Suppressor macrophage treated with lipopolysaccharide for 1 hour (primary cell): ENCODE data around the gene MGLL.
"Not testable (repeated sequence)": the region's sequence is repeated elsewhere in the genome, so short reads cannot be mapped to it uniquely, and the experiment has no call there.

Experiments used
- DNase-seq, 3 donors: peaks; one replicate each; pipeline ENCODE4 v3.0.0-alpha.2; 2020 to 2022

MGLL gene

DNA sequence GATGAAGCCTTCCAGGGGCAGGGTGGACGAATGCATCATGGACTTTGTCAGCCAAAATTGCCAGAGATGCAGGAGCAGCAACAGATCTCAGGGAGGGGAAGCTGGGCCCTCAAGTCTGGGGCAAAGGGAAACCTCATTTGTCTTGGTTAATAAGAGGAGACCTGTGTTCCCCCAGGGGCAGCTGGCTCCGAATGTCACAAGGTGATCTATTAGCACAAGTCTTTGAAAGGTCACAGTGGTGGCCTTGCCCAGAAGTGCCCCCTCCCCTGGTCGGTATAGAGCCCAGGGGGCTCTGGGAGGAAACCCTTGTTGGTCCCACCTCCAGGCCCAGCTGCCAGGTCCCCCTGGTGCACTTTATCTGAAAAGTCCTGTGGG lies 103.4 kb downstream of the MGLL start:
- DNase-seq, result no peak

GRCh38 chr3:127718245-127718915 lies 103.9 kb downstream of the MGLL start:
- no peak for DNase-seq

DNA sequence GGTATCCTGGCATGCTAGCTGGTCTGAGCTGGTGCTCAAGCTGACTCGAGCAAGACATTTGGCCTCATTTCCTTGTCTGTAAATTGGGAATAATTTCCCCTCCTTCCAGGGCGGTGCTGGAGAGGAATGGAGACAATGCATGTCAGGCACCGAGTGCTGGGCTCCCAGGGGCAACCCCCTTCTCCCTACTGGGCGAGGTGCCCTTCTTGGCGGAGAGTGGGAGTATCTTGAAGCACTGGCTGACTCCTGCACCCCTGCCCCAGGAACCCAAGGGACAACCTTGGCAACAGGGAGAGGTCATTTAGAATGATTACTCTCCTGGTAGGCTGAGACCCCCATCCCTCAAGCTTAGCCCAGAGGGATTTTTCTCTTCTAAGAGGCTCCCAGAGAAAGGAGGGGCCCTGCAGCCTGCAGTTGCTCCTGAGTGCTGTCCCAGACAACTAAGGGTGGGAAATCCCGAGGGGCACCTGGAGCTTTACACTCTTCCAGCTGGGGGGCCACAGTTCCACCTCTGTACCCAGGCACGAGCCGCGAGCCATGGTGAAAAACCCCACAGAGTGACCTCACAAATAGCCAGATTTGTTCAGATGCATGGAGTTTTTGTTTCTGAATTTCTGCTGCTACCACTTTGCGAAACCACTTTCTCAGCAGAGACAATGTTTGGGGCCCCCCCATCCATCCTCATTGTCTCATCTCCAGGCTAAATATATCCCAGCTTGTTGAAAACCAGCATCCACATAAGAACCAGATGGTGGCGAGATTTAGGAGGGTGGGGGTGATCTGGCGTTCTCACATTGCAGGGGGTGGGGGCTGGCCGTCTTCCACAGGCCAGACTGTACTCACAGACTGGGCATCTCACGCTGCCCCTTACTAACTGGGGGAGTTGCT lies 104.7 kb downstream of the MGLL start:
- DNase-seq, result no peak

DNA sequence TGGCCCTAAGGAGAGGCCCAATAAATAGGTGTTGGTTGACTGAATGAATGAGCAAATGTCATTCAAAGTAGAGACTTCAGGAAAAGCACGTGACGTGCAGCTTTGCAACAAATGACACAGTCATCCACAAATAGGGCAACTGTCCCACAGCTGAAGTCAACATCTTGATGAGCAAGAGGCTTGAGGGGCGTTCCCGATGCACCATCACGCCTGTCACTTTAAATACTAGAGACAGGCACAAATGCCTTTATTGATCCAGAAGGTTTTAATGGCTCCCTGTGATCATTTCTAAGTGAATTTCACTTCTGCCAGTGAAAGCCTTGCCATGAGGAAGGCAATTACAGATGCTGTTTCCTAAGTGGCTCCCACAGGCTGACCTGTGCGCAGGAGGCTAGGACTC lies 105.9 kb downstream of the MGLL start:
- DNase-seq, result peak; percentile 47 to 59 (median 52)

DNA sequence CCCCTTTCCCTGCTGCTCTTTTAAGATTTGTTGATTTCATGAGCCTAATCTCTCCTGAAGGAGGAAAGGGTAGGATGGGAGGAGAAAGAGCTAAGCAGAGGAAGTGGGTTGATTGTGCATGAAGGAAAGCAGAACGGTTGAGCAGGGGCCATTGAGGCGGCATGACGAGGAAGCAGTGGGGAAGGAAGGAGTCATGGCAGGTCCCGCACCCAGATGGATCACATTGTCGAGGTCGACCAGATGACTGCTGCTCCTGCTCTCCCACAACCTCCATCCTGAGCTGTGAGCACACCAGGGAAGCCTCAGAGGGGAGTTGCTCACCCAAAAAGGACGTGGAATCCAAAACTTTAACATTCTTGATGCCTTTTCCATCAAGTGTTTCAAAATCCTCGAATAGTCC lies 106.8 kb downstream of the MGLL start:
- peak; percentile 51 to 63 (median 52) for DNase-seq

GRCh38 chr3:127714866-127715265 lies 107.4 kb downstream of the MGLL start:
- no peak for DNase-seq

- no peak for DNase-seq
Observed at GRCh38 chr3:127714125-127714571, 108.2 kb downstream of the MGLL start.

DNA sequence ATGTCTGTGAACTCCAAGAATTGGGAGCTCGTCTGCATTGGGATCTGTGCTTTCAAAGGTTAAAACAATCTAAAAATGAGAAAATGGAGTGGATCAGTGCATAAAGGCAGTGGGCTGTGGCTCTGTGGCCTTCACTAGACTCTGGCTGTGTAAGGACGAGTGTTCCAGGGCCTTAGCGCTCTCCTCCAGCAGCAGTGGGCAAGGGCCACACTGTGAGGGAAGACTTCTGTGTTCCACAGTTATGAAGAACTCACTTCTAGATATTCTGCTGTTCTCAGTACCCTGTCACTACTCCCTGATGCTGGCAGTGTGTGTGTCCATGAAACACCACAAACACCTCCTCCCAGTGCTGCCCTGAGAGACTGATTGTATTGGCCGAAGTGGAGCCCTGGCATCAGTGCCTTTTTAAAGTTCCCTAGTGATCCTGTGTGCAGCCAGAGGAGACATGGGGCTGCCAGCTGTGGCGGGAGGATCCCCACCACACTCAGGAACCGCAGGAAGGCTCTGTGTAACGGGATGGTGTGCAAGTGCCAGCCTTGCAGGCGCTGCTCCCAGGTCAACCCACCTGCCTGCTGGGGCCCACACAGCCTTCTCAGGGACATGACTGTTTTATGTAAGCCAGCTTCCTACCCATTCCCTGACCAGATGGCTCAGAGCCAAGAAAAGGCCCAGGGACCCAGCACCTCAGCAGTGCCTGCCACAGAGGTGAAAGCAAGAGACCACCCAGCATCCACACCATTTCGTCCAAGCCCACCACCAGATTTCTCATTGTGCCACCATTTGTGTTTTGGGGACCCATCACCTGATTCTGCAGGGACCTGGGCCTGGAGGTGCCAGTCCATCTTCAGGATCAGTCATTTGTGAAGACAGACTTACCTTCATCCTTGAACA lies 109.2 kb downstream of the MGLL start:
- no peak for DNase-seq

DNA sequence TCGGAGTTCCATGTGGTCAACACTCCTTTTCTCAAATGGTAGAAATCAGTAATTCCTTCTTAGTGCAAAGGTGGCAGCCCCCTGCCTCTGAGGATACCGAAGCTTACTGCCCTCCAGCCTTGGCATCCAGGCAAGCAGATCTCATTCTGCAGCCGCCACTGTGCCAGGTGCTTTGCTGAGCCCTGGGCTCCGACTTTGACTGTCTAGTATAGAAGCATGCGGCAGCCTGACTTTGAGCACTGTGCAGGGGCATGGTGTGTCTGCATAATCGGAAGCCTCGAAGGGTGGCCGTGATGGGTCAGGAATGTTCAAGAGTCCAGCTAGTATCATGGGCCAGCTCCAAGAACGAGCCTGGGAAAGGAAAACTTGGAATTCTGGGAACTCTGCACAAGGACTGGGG lies 109.9 kb downstream of the MGLL start:
- DNase-seq, result no peak

DNA sequence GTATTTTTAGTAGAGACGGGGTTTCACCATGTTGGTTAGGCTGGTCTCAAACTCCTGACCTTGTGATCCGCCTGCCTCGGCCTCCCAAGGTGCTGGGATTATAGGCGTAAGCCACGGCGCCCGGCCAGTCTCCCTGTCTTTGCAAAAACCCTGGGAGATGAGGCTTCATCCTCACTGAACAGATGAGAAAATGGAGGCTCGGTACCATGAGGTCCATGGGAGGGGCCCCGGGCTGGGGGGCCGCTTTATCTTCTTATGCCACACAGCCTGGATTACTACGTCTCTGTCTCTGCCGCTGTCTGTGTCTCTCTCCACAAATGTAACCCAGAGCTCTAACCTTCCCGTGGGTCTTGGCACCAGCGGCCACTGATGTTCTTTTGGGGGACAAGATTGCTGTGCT lies 110.4 kb downstream of the MGLL start:
- DNase-seq, result no peak

DNA sequence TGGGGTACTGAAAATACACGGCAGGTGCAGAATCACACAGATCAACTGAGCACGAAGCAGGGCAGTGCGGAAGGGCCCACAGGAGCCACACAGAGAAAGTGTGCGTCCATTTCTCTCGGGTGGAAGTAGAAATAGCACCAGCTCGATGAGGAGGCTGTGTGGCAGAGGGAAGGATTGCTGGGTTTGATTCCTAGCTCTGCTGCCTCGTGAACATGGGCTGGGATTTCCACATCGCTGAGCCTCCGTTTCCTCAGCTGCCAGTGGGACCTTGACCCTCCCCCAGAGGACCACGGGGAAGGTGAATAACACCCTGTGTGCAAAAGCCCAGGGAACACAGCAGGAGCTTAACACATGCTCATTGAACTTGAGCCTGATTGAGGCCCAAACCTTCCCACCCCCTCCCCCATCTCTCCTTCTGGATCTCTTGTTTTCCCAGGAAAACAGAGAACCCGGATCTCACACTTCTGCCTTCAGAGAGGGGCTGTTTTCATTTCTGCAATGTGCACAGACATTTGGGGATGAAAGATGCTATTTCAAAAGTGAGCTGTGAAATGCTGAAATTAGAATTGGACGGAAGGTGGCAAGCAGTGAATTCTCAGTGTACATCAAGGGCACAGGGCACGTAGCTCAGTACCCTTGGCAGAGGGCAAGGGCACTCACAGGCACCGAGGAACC lies 111.2 kb downstream of the MGLL start:
- no peak for DNase-seq

DNA sequence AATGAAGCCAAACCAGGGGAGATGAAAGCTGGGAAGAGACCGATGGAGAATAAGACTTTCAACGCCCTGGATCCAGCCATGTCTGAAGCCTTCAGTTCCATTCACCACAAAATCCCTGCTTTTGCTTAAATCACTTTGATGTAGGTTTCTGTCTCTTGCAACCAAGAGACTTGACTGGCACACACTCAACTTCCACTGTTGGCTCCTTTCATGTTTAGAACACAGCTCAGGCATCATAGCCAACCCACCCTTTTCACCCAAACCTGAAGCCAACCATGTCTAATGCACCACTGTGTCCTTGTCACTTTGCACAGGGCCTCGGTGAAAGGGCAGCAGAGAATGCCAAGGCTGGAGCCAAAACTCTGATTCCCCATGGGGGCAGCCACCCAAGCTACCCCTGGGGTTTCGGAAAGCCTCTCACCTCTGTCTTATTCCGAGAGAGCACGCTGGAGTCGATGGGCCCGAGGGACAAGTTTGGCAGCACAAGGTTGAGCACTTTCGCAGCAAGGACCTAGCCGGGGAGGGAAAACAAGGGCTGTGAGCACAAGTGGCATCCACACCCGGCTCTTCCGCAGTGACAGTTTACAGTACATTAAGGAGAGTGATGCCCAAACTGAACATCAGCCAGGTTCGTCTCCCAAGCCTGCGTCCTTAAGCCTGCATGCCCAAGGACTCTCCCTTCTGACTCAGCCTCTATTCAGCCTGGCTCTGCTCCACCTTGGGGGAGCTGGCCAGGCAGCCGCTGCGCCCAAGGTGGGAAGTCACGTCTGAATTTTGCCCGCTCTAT lies 112.0 kb downstream of the MGLL start:
- no peak for DNase-seq

- no peak for DNase-seq
Observed at GRCh38 chr3:127709320-127710060, 112.8 kb downstream of the MGLL start.

DNA sequence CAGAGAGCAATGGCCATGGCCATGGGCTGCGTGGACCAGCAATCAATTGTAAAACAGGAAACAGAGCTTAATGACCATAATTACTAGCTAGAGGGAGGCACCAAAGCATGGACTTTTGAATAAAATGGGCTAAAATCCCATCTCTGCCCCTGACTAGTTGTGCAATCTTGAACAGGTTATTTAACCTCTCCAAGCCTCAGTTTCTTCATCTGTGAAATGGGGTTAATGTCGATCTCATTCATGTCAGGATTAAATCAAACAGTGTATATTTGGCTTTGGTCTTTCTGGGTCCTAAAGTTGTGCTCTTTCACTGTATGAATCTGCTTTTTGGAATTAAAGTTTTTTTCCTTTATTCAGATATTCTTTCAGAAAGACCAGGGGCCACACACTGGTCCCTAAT lies 113.5 kb downstream of the MGLL start:
- DNase-seq, result no peak

DNA sequence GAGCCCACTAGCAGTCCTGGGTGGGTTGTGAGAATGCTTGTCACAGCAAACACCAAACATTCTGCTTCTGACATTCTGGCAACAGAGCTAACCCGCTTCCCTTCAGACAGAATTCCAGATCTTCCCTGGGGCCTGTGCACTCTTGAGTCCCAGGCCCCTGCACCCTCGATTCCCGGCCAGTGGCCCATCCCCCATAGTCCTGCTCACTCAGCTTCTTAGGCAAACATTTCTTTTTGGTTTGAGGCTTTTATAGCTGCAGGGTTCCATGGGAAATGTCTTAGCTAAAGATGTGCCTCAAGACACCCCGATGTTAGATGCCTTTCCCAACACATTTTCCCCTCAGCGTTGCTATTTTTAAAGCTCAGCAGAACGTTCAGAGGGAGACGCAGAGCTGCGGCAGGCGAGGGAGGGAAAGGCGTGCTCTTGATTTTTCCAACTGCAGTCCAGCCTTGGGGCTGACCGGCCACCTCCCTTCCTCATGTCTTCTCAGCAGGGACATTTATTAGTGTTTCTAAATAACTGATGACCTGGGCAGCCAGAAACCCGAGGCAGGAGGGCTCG lies 114.4 kb downstream of the MGLL start:
- DNase-seq, result no peak

DNA sequence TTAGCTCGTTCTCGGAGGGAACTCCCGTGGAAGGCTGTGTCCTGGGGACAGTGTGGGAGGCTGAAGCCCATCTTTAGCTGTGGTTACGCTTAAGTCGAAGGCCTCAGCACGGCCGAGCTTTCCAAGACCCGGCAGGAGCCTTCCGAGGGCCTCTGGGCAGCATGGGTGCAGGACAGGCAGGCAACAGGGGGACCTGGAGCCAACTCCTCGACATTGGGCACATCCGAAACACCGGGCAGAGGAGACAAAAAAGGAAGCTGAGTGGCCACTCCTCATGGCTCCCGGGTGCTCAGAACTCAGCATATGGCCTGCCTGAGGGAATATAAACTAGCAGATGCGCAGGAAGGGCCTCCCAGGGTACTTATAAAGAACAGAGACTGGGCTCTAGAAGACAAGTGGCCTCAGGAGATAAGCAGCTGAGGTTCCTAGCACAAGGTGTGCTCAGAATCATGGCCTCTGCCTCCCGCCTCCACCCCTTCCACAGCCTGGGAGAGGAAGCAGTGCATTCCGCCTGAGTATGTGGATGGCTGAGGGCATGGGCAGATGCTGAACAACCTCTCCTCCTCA lies 115.4 kb downstream of the MGLL start:
- no peak for DNase-seq

DNA sequence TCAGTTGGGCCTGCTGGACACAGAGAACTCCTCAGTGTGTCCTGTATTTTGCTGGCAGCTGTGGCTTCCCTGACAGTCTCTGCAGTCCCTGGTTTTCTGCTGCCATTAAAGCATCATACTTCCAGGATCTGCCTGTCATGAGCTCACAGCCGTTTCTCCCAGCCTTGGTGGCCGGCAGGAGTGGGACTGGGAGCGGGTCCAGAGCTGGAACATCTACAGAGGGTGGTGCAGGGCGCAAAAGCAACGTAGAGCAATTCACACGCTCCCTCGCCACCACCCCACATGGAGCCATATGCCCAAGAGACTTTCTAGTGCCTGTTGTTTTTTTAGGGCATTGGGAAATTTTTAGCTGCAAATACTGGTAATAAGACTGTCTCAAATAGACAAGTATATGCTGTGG lies 116.0 kb downstream of the MGLL start:
- no peak for DNase-seq

DNA sequence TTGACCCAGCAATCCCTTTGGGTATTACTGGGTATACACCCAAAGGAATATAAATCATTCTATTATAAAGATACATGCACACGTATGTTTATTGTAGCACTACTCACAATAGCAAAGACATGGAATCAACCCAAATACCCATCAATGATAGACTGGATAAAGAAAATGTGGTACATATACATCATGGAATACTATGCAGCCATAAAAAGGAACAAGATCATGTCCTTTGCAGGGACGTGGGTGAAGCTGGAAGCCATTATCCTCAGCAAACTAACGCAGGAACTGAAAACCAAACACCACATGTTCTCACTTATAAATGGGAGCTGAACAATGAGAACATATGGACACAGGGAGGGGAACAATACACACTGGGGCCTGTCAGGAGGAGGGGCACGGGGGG lies 117.5 kb downstream of the MGLL start:
- DNase-seq, result not testable (repeated sequence)

- no peak for DNase-seq
Observed at GRCh38 chr3:127702151-127702578, 120.2 kb downstream of the MGLL start.

- no peak for DNase-seq
Observed at GRCh38 chr3:127701280-127701911, 120.9 kb downstream of the MGLL start.
